Measurements from ENCODE around the gene CXorf49B. TPM values are rescaled to one million over a fixed set of nuclear protein-coding genes. Genes with fewer than 3 reads are reported as not detected.

CXorf49B gene
- total RNA-seq, 3 donors from 2014 or later, result not detected

- ATAC-seq (no peak), DNase-seq (no peak)
- Histone ChIP-seq H3K9me3 (no peaks in the 10 kb centered on the region), H3K4me3 (no peak overlapping the region), H3K4me1 (ENCODE audit: low read depth) (no peaks in the 10 kb centered on the region), H3K36me3 (ENCODE audit: low read depth) (no peaks in the 10 kb centered on the region)
- no peak for TF ChIP-seq CTCF (IDR thresholded peaks at IDR 0.05)
- intact Hi-C loops (cut with DNase I, micrococcal nuclease), result no loop called here
These were observed 52.7 kb downstream of the CXorf49B start for GRCh38 chrX:71815906-71816156.

Other genes with a start within 250 kb of the CXorf49B start
- 100 to 1,000 TPM in 2 of 3 donors, 10 to 100 TPM in 1; 89.4 to 133 (median 120) TPM for gene OGT, start 230.2 kb upstream of the CXorf49B start, total RNA-seq
- 1 to 10 TPM; 1.2 to 2.0 (median 1.5) TPM for gene GCNA, start 184.9 kb upstream of the CXorf49B start, total RNA-seq
- gene CXCR3, start 144.8 kb upstream of the CXorf49B start, total RNA-seq, result 1 to 10 TPM; 1.9 to 6.1 (median 2.1) TPM
- not detected for gene CXorf49, start 45.1 kb upstream of the CXorf49B start, total RNA-seq
- gene NHSL2, start 147.5 kb downstream of the CXorf49B start, total RNA-seq, result 10 to 100 TPM in 1 of 3 donors, 1 to 10 TPM in 2; 1.2 to 11.8 (median 4.8) TPM

Measured in mucosa of descending colon (tissue), 3 donors.